Osteoblast (primary cell): Measurements from ENCODE around the gene HMOX1. TPM values are rescaled to one million over a fixed set of nuclear protein-coding genes. Genes with fewer than 3 reads are reported as not detected.

ENCODE experiments used
- DNase-seq: peaks from one replicate; pipeline ENCODE4 v3.0.0; 2011; ENCODE audit warnings: low spot score, mixed read lengths; ENCODE audit not compliant: insufficient read length; ENCODE audit errors: missing footprints
- H2AFZ ChIP-seq: 2 replicates; pipeline ENCODE4 v1.6.0; 2011; ENCODE audit warnings: mild to moderate bottlenecking, low read length
- H3K27ac ChIP-seq: 2 replicates; pipeline ENCODE4 v1.5.1; 2011; ENCODE audit warnings: mild to moderate bottlenecking, low read depth, low read length, moderate library complexity
- H3K27me3 ChIP-seq: 2 replicates; pipeline ENCODE4 v1.6.0; 2012; ENCODE audit warnings: mild to moderate bottlenecking, control low read depth, inconsistent platforms, low read length, moderate library complexity; ENCODE audit not compliant: insufficient read depth
- H3K36me3 ChIP-seq: 2 replicates; pipeline ENCODE4 v1.5.1; 2011; ENCODE audit warnings: mild to moderate bottlenecking, low read length, control low read depth, moderate library complexity; ENCODE audit not compliant: insufficient read depth
- H3K4me1 ChIP-seq: 2 replicates; pipeline ENCODE4 v1.5.1; 2011; ENCODE audit warnings: mild to moderate bottlenecking, low read length, control low read depth, moderate library complexity; ENCODE audit not compliant: insufficient read depth
- H3K4me2 ChIP-seq: 2 replicates; pipeline ENCODE4 v1.6.0; 2011; ENCODE audit warnings: mild to moderate bottlenecking, low read length; ENCODE audit not compliant: insufficient read depth
- H3K4me3 ChIP-seq: fragments of 200-600 bp; sonication (generic); 3 replicates; pipeline ENCODE4 v1.5.1; 2012; ENCODE audit warnings: mild to moderate bottlenecking, low read length, inconsistent platforms; ENCODE audit not compliant: insufficient read depth
- H3K79me2 ChIP-seq: 2 replicates; pipeline ENCODE4 v1.6.0; 2012; ENCODE audit warnings: mild to moderate bottlenecking, low read length, control low read depth, inconsistent platforms; ENCODE audit not compliant: insufficient read depth
- H3K9me3 ChIP-seq: 2 replicates; pipeline ENCODE4 v1.5.1; 2011; ENCODE audit warnings: low read depth, low read length, control low read depth
- H4K20me1 ChIP-seq: 2 replicates; pipeline ENCODE4 v1.6.0; 2012; ENCODE audit warnings: mild to moderate bottlenecking, low read length, control low read depth; ENCODE audit not compliant: insufficient read depth
- CTCF ChIP-seq: IDR thresholded peaks from 2 replicates; pipeline ENCODE4 v1.5.1; 2011; ENCODE audit warnings: mild to moderate bottlenecking, low read depth, low read length, moderate library complexity; ENCODE audit errors: extremely low read depth
- total RNA-seq: library from RNA; depleted of rRNA; stranded (reverse); fragments of >200 nt; gene quantifications from 2 replicates; pipeline ENCODE4 v1.2.3, GENCODE V29; 2012

Gene HMOX1
- total RNA-seq, 1 donor = 475 TPM

DNA sequence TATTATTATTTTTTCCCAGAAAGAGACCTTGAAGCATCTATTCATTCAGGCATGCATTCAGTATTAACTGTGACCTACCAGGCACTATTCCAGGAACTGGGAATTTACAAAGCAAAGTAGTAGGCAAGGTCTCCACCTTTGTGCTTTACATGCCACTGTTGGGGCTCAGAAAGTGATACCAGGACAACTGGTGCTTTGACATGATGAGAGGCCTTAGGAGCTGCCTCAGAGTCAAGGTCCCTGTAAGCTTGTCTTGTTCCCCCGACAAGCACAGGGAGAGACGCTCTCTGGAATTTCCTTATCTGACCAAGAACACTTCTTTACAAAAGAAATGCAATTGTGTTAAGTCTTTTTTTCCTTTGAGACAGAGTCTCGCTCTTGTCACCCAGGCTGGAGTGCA, 2.3 kb upstream of the HMOX1 start:
- no peaks in the 10 kb centered on the region for H3K9me3 ChIP-seq
- H2AFZ ChIP-seq = no peak overlapping the region
- no peak overlapping the region for H3K4me3 ChIP-seq
- H4K20me1 ChIP-seq = peaks cover 4% of the 10 kb centered on the region
- H3K4me1 ChIP-seq = peaks cover 57% of the 10 kb centered on the region
- DNase-seq = no peak
- TF ChIP-seq CTCF = no peak
- H3K27me3 ChIP-seq = no peaks in the 10 kb centered on the region
- no peak overlapping the region for H3K4me2 ChIP-seq
- H3K27ac ChIP-seq = no peak overlapping the region
- peaks cover 27% of the 10 kb centered on the region for H3K79me2 ChIP-seq
- peaks cover 6% of the 10 kb centered on the region for H3K36me3 ChIP-seq

- H3K27me3 ChIP-seq = no peaks in the 10 kb centered on the region
- TF ChIP-seq CTCF = no peak
- peaks cover 4% of the 10 kb centered on the region for H4K20me1 ChIP-seq
- H3K9me3 ChIP-seq = no peaks in the 10 kb centered on the region
- H3K4me2 ChIP-seq = no peak overlapping the region
- H2AFZ ChIP-seq = no peak overlapping the region
- peaks cover 57% of the 10 kb centered on the region for H3K4me1 ChIP-seq
- H3K27ac ChIP-seq = no peak overlapping the region
- peaks cover 33% of the 10 kb centered on the region for H3K79me2 ChIP-seq
- peaks cover 12% of the 10 kb centered on the region for H3K36me3 ChIP-seq
- H3K4me3 ChIP-seq = no peak overlapping the region
- DNase-seq = no peak
Measured at GRCh38 chr22:35379146-35379993, 1.5 kb upstream of the HMOX1 start.

DNA sequence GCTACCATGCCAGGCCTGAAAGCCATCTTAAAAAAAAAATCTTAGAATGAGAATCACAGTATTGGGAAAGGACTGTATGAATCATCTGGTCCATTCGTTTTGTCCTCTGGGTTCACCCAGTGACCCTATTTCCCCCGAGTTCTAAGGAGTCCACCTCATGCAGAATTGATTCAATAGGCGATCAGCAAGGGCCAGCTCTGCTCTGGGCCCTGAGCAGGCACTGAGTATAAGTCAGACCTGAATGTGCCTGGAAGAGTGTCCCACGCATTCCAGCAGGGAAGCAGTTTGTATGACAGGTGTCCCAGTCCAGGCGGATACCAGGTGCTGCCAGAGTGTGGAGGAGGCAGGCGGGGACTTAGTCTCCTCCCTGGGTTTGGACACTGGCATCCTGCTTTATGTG, 883 bp upstream of the HMOX1 start:
- H3K9me3 ChIP-seq = no peaks in the 10 kb centered on the region
- peaks cover 52% of the 10 kb centered on the region for H3K4me1 ChIP-seq
- no peak overlapping the region for H2AFZ ChIP-seq
- peaks cover 39% of the 10 kb centered on the region for H3K79me2 ChIP-seq
- DNase-seq = peak; percentile 65
- peaks cover 19% of the 10 kb centered on the region for H3K36me3 ChIP-seq
- H3K4me2 ChIP-seq = peak overlapping the region; percentile 95
- peak overlapping the region; percentile 86 for H3K27ac ChIP-seq
- no peak for TF ChIP-seq CTCF
- no peaks in the 10 kb centered on the region for H3K27me3 ChIP-seq
- H4K20me1 ChIP-seq = peaks cover 4% of the 10 kb centered on the region
- no peak overlapping the region for H3K4me3 ChIP-seq

DNA sequence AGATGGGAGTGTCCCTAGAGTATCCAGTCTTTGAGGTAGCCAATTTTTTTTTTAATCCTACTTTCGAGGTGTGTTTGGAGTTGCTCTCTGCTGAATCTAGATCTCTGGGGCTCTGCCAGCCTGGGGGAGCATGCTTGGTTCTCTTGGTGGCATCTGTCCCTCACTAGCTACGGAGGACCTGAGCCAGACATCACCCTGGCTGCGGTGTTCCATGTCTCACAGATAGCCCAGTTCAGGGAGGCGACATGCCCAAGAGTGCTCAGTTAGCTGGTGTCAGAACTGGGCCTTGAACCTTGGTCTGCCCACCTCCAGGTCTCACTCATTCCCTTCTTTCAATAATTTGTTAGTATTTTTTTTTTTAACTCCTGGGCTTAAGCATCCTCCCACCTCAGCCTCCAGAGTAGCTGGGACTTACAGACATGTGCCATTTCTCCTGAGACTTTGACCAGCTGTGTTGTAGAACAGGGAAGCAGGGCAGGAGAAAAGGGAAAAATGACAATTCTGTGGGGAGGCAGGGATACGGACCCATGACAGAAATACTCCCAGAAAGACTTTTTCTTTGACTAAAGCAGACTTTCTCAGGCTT, 621 bp downstream of the HMOX1 start:
- H3K4me1 ChIP-seq = peaks cover 38% of the 10 kb centered on the region
- H3K4me3 ChIP-seq = peak overlapping the region; percentile 87
- peaks cover 26% of the 10 kb centered on the region for H3K36me3 ChIP-seq
- no peaks in the 10 kb centered on the region for H3K27me3 ChIP-seq
- TF ChIP-seq CTCF = no peak
- H3K9me3 ChIP-seq = no peaks in the 10 kb centered on the region
- DNase-seq = peak; percentile 65
- H2AFZ ChIP-seq = peak overlapping the region; percentile 88
- H3K27ac ChIP-seq = peak overlapping the region; percentile 86
- H3K4me2 ChIP-seq = peak overlapping the region; percentile 95
- peaks cover 4% of the 10 kb centered on the region for H4K20me1 ChIP-seq
- H3K79me2 ChIP-seq = peaks cover 41% of the 10 kb centered on the region
